Progenitor cell of endocrine pancreas (in vitro differentiated cells): Measurements from ENCODE around the gene BACH2. TPM values are rescaled to one million over a fixed set of nuclear protein-coding genes. Genes with fewer than 3 reads are reported as not detected.

Experiments used
- DNase-seq: peaks from one replicate; pipeline ENCODE4 v3.0.0; 2021; ENCODE audit warnings: low spot score; ENCODE audit not compliant: unreplicated experiment
- H3K27ac Mint-ChIP-seq: 2 replicates; pipeline ENCODE4 v1.8.0; 2021; ENCODE audit warnings: mild to moderate bottlenecking, moderate library complexity, mixed read lengths
- H3K27me3 Mint-ChIP-seq: 2 replicates; pipeline ENCODE4 v1.8.0; 2021; ENCODE audit warnings: mixed read lengths
- H3K36me3 Mint-ChIP-seq: 2 replicates; pipeline ENCODE4 v1.8.0; 2022; ENCODE audit warnings: mixed read lengths; ENCODE audit not compliant: insufficient read depth
- H3K4me1 Mint-ChIP-seq: 2 replicates; pipeline ENCODE4 v1.8.0; 2021; ENCODE audit warnings: low read depth, mixed read lengths
- H3K4me3 Mint-ChIP-seq: 2 replicates; pipeline ENCODE4 v1.8.0; 2021; ENCODE audit warnings: low read depth, mild to moderate bottlenecking, moderate library complexity, mixed read lengths
- H3K9me3 Mint-ChIP-seq: 2 replicates; pipeline ENCODE4 v1.8.0; 2021; ENCODE audit warnings: low read depth, mixed read lengths
- total RNA-seq: library from RNA; stranded (reverse); gene quantifications from 2 replicates; pipeline ENCODE4 v1.2.1, GENCODE V29; 2021
- TF ChIP-seq, protein P1 (sequence below): fragments of 200-600 bp; sonication (generic); IDR thresholded peaks from one replicate; pipeline ENCODE4 v1.5.0; 2021; ENCODE audit warnings: antibody characterized with exemption, mild to moderate bottlenecking; ENCODE audit not compliant: unreplicated experiment

The BACH2 gene
- total RNA-seq, 1 donor from 2014 or later: 11.2 TPM

DNA sequence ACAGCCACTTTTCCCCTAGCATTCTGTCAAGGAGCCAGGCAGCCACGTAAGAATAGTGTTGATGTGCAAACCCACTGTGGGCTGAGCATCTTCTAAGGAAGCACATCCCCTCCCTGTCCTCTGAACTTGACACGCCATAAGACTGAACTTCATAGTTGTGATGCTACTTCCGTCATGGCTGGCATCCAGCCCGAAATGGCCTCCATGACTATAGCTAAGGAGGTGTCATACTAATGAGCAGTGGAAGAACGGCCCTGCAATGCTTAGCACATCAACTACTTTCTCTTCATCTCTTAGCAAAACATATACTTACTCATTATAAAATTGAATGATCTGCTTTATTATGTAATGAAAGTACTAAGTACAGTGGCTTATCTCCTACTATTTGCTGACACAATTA, 292.1 kb downstream of the BACH2 start:
- no peak overlapping the region for H3K27ac Mint-ChIP-seq
- TF ChIP-seq, protein P1, sequence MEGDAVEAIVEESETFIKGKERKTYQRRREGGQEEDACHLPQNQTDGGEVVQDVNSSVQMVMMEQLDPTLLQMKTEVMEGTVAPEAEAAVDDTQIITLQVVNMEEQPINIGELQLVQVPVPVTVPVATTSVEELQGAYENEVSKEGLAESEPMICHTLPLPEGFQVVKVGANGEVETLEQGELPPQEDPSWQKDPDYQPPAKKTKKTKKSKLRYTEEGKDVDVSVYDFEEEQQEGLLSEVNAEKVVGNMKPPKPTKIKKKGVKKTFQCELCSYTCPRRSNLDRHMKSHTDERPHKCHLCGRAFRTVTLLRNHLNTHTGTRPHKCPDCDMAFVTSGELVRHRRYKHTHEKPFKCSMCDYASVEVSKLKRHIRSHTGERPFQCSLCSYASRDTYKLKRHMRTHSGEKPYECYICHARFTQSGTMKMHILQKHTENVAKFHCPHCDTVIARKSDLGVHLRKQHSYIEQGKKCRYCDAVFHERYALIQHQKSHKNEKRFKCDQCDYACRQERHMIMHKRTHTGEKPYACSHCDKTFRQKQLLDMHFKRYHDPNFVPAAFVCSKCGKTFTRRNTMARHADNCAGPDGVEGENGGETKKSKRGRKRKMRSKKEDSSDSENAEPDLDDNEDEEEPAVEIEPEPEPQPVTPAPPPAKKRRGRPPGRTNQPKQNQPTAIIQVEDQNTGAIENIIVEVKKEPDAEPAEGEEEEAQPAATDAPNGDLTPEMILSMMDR: no peak
- no peak overlapping the region for H3K4me3 Mint-ChIP-seq
- no peaks in the 10 kb centered on the region for H3K9me3 Mint-ChIP-seq
- no peaks in the 10 kb centered on the region for H3K27me3 Mint-ChIP-seq
- H3K36me3 Mint-ChIP-seq: no peaks in the 10 kb centered on the region
- no peak for DNase-seq
- H3K4me1 Mint-ChIP-seq: no peaks in the 10 kb centered on the region

DNA sequence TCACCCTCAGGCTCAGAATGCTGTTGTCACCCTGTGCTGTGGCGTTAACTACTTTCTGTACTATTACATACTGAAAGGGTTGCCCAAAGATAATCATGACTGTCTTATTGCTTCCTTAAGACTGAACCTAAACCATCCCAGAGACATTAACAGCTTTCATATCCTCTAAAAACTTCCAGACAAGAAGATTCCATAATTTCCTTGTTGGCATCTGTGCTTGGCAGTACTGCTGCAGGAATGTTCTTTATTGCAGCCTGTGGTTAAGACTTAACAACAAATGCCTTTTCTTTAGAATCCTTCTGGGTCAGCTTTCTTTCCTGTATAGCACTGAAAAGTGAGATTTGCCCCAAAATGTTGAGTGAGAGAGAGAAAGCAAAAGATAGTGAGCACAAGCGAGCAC, 292.7 kb downstream of the BACH2 start:
- H3K9me3 Mint-ChIP-seq: no peaks in the 10 kb centered on the region
- TF ChIP-seq, protein P1: no peak

DNA sequence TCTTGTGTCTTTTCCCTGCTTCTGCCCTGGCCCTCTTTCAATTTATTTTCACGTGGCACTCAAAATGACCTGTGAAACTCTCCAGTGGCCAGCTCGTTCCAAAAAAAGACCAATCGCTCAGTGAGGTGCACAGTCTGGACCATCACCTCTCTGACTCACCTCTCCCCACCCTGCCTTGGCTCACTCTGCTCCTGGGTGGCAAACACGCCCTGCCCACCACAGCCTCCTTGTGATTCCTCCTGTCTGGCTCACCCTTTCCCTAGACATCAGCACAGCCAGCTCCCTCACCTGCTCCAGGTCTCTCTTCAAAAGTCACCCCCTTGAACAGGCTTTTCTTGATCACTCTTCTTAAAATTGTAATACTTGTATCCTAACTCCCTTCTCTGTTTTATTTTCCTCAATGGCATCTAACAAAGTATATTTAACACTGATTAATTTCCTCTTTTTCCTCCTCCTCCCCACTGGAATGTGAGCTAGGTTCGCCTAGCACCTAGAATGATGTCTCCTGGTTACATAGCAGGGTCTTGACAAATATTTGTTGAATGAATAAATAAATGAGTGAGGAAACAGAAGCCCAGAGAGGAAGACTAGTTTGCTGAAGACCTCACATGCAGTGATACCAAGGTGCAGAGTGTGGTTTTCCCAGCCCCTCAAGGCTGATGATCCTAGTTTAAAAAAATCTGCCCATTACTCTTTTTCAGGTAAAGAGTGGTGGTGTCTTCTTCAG, 293.4 kb downstream of the BACH2 start:
- Mint-ChIP-seq H3K36me3 (no peaks in the 10 kb centered on the region), H3K27me3 (no peaks in the 10 kb centered on the region), H3K9me3 (no peaks in the 10 kb centered on the region), H3K4me3 (no peak overlapping the region), H3K4me1 (no peaks in the 10 kb centered on the region), H3K27ac (no peak overlapping the region)
- DNase-seq: no peak
- TF ChIP-seq, protein P1: no peak

More for the DNA sequence above, 292.7 kb downstream of the BACH2 start:
- no peaks in the 10 kb centered on the region for H3K4me1 Mint-ChIP-seq
- DNase-seq: no peak
- H3K27me3 Mint-ChIP-seq: no peaks in the 10 kb centered on the region
- H3K27ac Mint-ChIP-seq: no peak overlapping the region
- H3K36me3 Mint-ChIP-seq: no peaks in the 10 kb centered on the region
- no peak overlapping the region for H3K4me3 Mint-ChIP-seq

DNA sequence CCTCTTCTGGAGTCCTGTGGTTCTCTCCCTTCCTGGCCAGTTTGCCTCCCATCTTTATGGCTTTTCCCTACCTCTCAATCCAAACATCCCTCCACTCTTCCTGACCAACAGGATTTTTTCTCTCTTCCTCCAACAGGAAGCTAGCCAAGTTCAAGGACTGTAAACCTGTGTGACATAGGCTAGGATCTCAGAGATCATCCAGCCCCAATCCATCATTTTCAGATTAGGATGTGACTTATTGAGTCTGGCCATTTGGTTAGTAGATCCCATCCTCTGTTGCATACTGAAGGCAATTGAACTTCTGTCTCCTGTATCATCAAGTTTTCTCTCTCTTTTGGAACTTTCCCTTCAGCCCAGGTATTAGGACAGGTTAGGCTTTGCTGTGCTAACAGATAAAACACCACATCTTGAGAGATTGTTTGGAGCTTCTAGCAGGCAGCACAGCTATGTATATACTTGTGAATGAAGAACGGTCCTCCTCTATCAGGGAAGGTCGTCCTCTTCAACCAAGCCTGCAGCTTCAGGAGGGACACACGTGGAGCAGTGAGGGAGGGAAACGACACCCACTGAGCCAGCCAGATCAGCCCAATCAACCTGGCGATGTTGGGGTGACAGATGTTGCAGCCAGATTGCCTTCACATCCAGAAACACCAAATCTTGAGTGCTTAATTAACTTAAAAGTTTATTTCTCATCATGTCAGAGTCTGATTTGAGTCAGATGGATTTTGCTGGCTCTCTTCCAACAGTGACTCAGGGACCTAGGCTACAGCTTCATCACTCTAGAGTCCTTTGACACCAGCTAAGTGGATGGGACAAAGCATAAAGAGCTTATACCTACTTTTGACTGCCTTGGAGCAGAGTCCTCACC, 295.5 kb downstream of the BACH2 start:
- DNase-seq: no peak
- Mint-ChIP-seq H3K4me3 (no peak overlapping the region), H3K9me3 (no peaks in the 10 kb centered on the region), H3K4me1 (no peaks in the 10 kb centered on the region), H3K27me3 (no peaks in the 10 kb centered on the region), H3K36me3 (no peaks in the 10 kb centered on the region), H3K27ac (no peak overlapping the region)
- TF ChIP-seq, protein P1: no peak

DNA sequence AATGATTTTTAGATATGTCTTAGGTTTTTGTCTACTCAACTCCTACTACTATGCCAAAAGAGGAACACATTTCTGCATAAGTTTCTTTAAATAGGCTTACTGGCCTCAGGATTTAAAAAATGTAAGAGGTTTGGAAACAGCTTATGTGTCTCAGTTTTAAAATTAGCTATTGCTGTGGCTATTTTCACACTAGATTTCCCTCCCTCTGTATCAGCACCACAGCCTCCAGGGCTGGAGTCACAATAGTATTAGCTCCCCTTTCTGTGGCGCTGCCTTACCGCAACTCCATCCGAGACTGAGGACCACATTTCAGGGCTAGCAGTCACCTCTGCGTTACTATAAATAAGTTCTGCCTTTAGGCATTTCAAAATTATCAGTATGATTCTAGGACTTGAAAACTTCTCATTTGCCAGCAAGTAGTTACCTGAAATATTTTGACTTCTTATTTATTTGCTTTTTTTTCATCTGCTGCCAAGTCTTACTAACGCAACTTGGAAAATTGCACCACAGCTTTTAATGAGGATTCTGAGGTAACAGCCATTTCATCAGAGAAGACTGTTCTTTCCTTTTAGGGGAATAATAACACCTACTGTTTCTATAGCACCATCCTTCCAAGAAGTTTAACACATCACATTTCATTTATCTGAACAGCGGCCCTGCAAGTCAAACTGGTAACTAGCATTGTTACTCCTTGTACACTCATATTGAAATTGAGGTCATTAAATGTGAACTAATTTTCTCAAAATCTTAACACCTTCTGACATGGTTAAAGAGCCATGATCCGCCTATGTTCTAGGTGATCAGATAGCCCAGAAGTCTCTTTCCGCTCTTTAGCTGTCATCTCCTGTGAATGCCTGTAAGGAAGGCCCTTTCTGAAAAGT, 296.5 kb downstream of the BACH2 start:
- TF ChIP-seq, protein P1: no peak
- H3K36me3 Mint-ChIP-seq: no peaks in the 10 kb centered on the region
- no peaks in the 10 kb centered on the region for H3K4me1 Mint-ChIP-seq
- no peak overlapping the region for H3K4me3 Mint-ChIP-seq
- no peaks in the 10 kb centered on the region for H3K9me3 Mint-ChIP-seq
- no peak overlapping the region for H3K27ac Mint-ChIP-seq
- no peak for DNase-seq
- no peaks in the 10 kb centered on the region for H3K27me3 Mint-ChIP-seq
